EH (cell line): ENCODE results near the gene CKS1B.

Experiments used
- DNase-seq: peaks from one replicate; pipeline ENCODE4 v3.0.0-alpha.2; 2015; ENCODE audit warnings: low read depth

CKS1B gene

GRCh38 chr1:154974102-154974807 is at the start of gene CKS1B:
Gene CKS1B, plus strand, starts transcription at chr1:154974681. Its CDS starts 65 bp downstream, at chr1:154974746.
- DNase-seq: peak; percentile 100

DNA sequence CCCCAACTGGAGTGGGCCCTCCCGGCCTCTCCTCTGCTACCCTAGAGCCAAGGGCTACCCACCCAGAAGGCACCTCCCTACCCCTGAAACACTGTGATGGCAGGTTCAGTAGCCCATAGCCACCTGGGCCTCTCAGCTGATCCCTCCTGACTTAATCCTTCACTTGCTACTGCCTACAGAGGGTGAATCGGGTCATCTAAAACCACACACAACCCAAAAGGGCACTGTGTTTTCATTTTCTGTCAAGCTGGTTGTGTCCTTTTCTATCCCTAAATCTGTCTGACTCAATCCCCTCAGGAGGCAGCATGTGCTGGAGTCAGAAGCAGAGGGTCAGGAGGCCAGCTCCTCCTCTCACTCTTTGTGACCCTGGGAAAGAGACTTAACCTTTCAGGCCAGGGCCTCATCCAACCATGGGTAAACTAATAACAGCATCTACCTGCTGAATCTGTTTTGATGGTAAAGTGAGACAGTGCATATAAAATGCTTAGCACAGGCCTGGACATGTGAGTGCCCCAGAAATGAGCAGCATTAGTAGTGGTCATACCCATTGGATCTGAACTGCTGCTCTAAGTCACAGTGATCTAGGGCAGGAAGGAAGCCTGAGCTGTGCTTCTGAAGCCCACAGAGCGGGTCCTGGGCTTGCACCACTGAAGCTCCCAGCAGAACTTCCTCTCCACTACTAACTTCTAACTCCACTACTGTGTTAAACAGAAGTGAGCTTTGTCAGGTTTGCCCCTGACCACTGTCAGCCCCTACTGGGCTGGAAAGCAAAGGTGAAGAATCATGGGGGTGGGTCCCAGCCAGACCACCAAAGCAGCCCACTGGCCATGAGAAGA is 48.9 kb upstream of the CKS1B start:
- no peak for DNase-seq

- no peak for DNase-seq
These were observed 48.3 kb upstream of the CKS1B start for GRCh38 chr1:154926201-154926600.

GRCh38 chr1:154931940-154932487 is 42.5 kb upstream of the CKS1B start:
- no peak for DNase-seq

DNA sequence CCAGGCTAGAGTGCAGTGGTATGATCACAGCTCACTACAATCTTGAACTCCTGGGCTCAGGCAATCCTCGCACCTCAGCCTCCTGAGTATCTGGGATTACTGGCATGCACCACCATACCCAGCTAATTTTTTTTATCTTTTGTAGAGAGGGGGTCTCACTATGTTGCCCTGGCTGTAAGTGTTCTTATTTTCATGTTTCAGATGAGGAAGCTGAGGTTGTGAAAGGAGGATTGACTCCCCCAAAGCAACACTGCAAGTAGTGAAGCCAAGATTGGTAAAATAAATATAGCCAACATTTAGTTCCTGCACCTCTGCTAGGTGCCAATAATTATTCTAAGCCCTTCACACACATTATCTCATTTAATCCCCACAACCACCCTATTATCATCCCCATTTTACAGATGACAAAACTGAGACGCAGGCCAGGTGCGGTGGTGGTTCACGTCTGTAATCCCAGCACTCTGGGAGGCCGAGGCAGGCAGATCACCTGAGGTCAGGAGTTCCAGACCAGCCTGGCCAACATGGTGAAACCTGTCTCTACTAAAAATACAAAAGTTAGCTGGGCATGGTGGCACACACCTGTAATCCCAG is 40.0 kb upstream of the CKS1B start:
- no peak for DNase-seq

DNA sequence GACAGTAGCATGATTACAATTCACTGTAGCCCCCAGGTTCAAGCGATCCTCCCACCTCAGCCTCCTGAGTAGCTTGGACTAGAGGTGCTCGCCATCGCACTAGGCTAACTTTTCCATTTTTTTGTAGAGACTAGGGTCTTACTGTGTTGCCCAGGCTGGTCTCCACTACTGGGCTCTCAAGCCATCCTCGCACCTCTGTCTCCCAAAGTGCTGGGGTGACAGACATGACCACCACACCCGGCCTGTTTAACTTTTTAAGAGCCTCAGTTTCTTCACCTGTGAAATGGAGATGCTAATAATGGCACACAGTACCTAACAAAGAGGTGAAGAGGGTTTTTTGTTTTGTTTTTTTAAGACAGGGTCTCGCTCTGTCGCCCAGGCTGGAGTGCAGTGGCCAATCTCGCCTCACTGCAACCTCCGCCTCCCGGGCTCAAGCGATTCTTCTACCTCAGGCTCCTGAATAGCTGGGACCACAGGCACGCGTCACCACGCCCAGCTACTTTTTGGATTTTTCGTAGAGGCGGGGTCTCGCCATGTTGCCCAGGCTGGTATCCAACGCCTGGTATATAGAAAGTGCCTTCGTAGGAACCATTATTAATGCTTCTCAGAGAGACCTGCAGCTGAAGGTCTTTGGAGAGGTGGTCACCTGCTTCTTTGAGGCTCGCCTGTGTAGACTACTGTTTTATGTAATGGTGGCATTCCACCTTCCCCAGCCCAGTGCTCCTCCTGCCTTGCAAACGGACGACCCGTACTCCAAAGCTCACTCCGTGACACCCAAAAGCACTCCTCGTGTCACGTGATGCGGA is 38.5 kb upstream of the CKS1B start:
- DNase-seq: no peak

DNA sequence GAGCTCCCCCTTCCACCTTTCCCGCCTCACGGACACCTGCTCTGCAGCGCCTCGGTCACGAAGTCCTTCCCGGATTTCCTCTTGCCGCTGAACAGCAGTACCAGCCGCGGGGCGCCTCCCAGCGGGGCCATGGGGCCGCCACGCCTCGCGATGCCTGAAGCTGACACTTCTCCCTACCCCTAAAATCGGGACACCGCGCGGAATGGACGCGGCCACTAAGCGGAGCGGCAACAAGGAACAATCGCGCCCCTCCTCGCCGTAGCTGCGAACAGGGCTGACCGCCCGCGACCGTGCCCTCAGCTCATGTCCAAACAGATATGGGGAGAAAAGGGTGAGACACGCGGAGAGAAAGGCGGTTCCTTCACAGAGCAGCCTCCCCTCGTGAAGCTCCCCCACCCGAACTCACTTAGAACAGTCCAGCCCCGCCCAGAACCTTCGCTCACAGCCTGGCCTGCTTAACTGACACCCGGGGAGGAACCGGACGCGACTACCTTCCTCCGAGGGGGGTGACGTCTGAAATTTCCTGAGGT is 37.9 kb upstream of the CKS1B start, which contains the start of gene PMVK:
Gene PMVK (minus strand): TSS at position 165 of the 530 bp plus-strand sequence. CDS start 34 bp downstream, at position 131.
- DNase-seq: peak; percentile 94

DNA sequence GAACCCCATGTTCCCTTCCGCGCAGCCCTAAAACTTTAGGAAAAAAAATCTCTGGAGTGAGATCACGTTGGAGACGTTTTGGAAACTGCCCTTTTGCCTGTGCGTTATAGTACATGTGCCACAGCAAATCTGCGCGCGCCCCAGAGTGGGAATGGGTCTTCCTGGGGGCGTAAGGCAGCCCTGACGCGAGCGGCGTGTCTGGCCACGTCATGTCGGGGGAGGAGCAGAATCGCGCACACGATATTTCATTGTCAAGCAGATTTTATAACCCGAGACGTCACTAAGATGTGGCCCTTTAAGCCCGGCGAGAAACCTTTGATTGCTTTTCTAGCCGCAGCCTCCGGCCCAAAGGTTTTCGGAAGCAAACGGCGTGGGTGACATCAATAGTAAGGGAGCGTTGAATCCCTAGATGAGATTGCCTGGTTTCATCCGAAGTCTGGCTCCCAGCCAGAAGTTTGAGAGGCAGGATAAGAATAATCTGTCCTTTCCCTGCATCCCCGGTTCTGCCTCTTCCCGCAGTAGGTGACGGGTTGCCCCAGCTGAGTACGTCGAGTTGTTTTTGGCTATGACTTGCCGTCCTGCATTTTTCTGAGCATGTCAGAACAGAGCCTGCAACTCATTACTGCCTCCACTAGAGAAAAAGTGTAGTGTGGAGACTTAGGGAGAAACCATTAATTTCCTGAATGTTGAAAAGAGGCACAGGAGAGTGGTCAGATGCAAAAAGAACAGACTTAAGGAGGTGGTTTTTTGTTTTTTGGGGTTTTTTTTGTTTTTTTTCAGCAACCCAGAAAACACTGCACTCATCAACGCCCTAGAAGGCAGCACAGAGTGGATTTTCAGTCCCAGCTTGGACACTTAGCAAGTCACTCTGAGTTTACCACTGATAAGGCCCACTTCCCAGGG is 37.1 kb upstream of the CKS1B start:
- DNase-seq: peak; percentile 93

DNA sequence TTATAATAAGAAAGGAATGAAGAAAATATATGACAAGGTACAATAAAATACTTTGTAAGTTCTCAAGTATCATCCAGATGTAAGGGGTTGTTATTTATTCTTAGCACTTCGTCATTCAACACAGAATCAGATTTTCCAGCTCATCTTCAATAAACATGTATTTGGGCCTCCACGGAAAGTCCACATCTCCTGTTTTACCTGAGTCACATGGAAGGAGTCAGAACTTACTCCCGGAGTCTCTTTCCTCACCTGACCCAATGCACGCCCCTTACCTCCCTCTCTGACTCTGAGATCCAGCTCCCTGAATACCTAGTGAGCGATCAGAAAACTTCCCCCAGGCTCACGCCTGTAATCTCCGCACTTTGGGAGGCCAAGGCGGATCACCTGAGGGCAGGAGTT is 36.5 kb upstream of the CKS1B start:
- DNase-seq: no peak

DNA sequence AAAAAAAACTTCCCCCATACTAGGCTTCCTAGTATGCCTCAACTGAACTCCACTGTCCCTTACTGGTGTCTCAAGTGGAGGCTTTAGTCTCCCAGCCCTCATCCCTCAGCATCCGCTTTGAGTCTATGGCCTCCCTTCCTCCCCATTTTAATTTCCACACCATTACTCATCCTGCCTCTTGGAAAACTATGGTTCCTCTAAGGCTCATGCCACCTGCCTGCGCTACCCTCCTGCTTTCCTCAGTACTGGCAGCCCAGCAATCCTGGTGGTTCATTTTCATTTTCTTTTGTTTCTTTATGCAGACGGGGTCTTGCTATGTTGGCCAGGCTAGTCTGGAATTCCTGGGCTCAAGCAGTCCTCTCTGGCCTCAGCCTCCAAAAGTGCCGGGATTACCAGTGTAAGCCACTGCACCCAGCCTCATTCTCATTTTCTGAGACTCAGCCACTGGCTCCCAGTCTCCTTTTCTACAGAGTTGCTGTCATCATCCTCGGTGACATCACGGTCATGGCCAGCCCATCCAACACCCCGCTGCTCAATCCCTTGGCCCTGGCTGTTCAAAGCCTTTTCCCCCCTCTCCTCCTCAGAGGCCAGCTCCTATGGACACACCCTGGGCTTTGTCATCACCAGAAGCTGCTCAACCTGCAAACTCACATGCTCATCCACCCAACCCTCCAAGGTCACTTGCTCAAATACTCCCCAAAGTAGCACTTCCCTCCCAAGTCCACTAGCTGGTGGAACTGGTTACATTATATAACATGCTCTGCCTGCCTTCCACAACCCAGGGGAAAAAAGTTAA is 35.7 kb upstream of the CKS1B start:
- DNase-seq: no peak

DNA sequence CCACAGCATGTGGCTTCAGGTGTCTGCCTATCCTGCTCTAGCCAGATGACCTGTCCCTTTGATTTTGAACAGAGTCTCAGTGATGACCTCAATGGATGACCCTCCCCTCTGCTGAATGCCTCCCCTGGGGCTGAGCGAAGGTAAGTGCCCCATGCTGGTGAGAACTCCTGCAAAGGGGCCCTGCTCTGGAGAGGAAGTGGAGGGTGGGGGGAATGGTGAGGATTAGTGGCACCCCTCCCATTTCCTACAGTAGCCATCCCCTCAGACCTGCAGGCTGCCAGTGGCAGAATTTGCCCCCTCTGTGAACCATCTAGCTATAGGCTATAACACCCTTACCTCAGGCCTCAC is 34.3 kb upstream of the CKS1B start:
- no peak for DNase-seq

DNA sequence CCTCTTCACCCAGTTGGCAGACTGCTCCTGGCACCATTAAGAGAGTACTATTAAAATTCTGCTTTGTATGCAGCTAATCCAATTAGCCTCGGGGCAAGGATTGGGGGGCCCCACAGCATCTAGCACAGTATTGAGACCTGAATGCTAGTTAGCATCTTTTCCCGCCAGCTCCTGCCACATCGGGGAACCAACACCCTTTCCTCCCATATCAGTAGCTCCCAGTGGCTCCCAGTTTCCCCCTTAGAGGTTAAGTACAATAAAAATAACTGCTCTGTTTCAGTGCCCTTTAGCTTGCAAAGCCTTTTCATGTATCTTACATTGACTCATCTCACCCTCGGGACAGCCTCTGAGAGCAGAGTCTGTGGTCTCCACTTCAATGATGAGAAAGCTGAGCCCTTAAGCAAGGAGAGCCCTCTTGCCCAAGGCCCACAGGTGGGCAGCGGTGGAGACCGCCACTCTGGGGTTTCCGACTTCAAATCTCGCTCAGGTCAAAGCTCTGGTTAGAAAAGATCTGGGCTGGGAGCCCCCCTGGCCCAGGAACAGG is 33.8 kb upstream of the CKS1B start:
- no peak for DNase-seq

DNA sequence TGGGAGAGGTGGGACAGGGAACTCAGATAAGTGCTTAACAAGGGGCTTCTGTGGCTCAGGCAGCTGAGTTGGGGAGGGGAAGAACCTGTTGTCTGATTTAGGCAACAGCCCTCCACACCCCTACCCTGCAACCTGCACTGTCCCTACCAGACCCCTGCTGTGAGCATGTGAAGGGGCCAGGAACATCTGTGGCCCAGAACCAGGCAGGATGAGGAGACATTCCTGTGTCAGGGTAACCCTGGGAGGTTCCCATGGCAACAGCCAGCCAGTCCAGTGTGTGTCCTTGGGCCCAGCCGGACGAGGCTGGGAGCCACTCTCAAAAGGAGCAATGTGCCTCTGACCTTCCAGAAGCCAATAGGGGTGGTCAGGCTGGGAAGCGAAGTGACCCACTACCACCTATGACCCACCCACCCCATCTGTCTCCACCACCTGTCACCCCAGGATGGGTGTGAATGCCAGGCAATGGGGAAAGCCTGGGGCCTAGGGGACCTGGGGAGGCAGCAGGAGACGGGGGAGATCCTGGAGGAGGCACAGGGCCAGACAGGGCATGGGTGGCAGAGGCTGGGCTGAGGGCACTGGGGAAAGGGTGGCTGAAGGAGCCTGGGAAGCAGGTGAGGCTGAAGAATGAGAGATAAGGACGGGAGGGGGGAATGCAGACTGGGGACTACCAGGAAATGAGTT is 33.0 kb upstream of the CKS1B start:
- peak; percentile 52 for DNase-seq

DNA sequence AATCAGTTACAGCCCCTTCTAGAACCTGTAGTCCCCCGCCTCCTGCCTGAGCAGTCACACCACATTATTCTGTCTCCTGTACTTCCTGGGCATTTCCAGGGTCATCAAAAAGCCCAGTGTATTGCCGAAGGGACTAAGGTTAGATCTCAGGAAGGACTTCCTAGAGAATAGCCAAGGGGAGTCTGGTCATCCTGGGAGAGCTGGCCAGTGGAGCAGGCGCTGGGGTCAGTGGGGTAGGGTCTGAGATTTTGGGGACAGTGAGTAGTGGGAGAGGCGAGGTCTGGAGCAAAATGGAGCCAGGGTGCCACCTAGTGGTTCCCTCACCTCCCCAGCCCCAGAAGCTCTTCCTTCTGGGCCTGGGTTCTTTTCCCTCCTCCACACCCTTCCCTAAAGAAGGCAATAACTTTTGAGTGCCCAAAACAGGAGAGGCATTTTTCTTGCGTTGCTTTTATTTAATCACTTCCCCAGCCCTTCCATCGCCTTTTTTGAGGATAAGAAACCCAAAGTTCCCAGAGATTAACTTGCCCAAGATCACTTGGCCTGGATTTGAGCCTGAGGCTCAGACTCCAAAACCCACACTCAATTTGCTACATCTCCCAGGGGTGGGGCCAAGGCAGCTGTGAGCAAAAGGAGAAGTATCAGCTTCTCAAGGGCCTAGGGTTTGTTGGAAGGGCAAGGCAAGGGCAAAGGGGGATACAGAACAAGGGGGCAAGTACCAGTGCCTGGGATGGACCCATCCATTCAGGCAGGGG is 30.7 kb upstream of the CKS1B start:
- DNase-seq: peak; percentile 47

GRCh38 chr1:154944401-154945159 is 29.9 kb upstream of the CKS1B start:
- DNase-seq: no peak

DNA sequence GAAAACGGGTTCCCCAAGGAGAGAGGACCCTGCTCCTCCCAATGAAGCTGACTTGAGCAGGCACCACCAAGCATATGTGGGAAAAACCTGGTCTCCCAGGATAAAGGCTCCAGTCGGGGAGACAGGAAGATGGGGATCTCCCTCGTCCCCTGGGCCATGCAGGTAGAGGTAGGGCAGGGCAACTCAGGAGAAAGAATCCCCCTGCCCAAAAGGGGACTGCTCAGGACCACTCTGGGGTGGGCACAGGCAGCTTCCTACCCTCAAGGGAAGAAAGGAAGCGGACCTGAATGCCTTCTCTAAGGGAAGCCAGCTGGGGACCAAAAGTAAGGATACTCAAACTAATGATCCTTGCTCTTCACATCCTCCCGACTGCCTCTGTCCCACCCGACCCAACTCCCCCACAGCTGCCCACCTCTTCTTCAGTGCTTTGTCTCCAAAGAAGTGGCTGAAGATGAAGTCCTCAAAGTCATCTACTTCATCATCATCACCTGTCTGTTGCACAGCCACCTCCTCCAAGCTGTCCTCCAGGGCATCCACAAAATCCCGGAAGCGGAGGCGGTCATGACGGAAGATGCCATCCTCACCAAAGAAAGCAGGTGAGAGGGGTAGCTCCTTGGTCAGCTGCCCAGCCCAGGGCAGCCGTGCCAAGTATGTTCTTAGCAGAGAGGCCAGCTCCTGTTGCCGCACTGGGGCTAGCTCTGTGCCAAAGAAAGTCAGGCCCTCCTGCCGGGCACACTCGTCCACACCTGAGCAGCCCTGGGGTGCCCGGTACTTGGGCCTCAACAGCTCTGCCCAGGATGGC is 29.1 kb upstream of the CKS1B start:
- no peak for DNase-seq
